NCI-H2081 treated with DMSO at 0.1 percent for 48 hours (cell line): ENCODE measurements around the gene SLC7A6.

Experiments used
- DNase-seq: peaks from one replicate; lab custom pipeline; 2025; lab: John Stamatoyannopoulos, UW

SLC7A6 gene

DNA sequence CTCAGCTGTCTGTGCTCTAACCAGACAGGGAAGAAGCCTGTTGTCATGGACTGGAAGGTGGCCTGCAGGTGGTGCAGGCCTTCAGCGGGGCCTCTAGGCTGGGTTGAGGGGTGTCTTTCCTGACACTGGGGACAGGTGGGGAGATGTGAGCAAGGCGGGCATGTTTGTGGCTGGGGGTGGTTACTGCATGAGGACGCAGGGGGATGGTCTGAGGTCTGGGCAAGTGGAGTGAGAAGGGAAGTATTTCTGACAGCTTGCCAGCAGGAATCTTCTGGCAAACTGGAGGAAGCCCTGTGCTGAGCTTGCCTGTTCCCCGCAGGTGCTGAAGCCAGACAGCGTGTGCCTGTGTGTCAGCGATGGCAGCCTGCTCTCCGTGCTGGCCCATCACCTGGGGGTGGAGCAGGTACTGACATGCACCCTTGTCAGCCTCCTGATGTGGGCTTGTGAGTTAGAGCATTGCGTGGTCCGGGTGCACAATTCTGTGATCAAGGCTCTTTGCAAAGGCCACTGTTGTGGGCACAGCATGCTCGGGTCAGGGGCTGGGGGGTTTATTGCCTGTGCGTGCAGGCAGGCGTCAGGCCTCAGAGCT is 82.7 kb downstream of the SLC7A6 start:
- DNase-seq = no peak

DNA sequence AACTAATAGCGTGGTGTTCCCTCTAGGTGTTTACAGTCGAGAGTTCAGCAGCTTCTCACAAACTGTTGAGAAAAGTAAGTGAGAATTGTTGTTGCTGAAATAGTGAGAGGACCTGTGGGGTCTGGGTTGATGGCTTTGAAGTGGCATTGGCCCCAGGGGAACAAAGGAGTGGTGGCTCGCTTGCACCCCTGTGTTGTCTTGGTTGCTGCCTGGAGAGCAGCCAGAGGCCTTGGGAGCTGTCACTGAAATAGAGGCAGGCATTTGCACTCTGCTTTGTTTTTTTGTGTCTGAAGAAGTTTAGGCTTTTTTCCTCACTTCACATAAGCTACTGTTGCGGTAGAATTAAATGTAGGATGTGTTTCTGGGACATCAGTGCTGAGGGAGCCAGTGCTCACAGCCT is 83.3 kb downstream of the SLC7A6 start:
- no peak for DNase-seq

- DNase-seq = no peak
These were observed 84.5 kb downstream of the SLC7A6 start for GRCh38 chr16:68348639-68349445.

DNA sequence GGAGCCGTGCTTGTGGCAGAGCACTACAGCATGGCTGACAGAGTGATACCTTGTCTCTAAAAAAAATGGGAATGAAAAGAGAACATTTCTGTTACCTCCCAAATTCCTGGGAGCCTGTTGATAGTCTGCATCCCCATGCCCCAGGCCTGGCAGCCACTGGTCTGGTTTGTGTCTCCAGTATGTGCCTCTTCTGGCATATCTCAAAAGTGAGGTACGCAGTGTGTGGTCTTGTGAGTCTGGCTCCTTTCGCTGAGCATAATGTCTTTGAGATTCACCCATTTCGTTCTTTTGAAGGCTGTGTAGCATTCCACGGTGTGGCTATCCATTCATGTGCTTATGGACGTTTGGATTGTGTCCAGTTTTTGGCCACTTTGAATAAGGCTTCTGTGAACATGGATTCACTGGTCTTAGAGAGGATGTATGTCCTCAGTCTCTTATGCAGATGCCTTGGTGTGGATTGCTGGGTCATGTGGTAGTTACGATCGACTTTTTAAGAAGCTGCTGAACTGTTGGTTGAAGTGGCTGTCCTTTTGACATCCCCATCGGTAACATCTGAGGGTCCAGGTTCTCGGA is 85.6 kb downstream of the SLC7A6 start:
- no peak for DNase-seq

- no peak for DNase-seq
These were observed 86.6 kb downstream of the SLC7A6 start for GRCh38 chr16:68350813-68351350.
